Nephron progenitor cell (in vitro differentiated cells): ENCODE results near the gene IFNA21.
"Not testable (repeated sequence)": the region's sequence is repeated elsewhere in the genome, so short reads cannot be mapped to it uniquely, and the experiment has no call there.

Experiments used
- DNase-seq: peaks from one replicate; pipeline ENCODE4 v3.0.0; 2021
- H3K27ac Mint-ChIP-seq: 2 replicates; pipeline ENCODE4 v1.8.0; 2021; ENCODE audit warnings: mild to moderate bottlenecking, moderate library complexity, mixed read lengths
- H3K27me3 Mint-ChIP-seq: 2 replicates; pipeline ENCODE4 v1.8.0; 2021; ENCODE audit warnings: mild to moderate bottlenecking, low read depth, mixed read lengths; ENCODE audit not compliant: poor library complexity
- H3K36me3 Mint-ChIP-seq: 2 replicates; pipeline ENCODE4 v1.8.0; 2021; ENCODE audit warnings: low read depth, mixed read lengths
- H3K4me1 Mint-ChIP-seq: 2 replicates; pipeline ENCODE4 v1.8.0; 2021; ENCODE audit warnings: mixed read lengths
- H3K4me3 Mint-ChIP-seq: 2 replicates; pipeline ENCODE4 v1.8.0; 2021; ENCODE audit warnings: mild to moderate bottlenecking, moderate library complexity, mixed read lengths
- H3K9me3 Mint-ChIP-seq: 2 replicates; pipeline ENCODE4 v1.8.0; 2021; ENCODE audit warnings: mild to moderate bottlenecking, moderate library complexity, mixed read lengths
- TF ChIP-seq, protein P1 (sequence below): fragments of 200-600 bp; sonication (generic); IDR thresholded peaks from 2 replicates; pipeline ENCODE4 v1.5.0; 2021; ENCODE audit warnings: antibody characterized with exemption

IFNA21 gene

DNA sequence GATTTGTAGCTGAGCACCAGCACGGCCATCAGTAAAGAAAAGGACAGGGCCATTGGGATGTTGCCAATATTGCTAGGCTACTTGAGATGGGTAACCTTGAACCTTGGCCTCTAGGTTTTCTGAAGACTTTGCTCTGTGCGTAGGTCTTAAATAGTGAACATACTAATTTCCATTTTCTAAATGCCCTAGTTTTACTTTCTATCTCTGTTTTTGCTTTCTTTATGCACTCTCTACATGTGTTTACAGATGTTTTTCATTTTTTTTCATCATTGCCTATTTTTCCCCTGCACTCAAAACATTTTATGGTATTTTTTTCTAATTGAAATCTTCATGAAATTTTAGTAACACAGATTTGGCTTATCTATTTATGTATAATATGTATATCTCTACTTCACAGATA is at the start of gene IFNA21:
Gene IFNA21, minus strand, starts transcription at position 101 of the 400 bp plus-strand sequence. Its CDS starts 48 bp downstream, at position 53.
- H3K27me3 Mint-ChIP-seq, result peaks cover 15% of the 10 kb centered on the region
- not testable (repeated sequence) for H3K9me3 Mint-ChIP-seq, H3K36me3 Mint-ChIP-seq, DNase-seq, H3K4me1 Mint-ChIP-seq, H3K4me3 Mint-ChIP-seq, H3K27ac Mint-ChIP-seq

DNA sequence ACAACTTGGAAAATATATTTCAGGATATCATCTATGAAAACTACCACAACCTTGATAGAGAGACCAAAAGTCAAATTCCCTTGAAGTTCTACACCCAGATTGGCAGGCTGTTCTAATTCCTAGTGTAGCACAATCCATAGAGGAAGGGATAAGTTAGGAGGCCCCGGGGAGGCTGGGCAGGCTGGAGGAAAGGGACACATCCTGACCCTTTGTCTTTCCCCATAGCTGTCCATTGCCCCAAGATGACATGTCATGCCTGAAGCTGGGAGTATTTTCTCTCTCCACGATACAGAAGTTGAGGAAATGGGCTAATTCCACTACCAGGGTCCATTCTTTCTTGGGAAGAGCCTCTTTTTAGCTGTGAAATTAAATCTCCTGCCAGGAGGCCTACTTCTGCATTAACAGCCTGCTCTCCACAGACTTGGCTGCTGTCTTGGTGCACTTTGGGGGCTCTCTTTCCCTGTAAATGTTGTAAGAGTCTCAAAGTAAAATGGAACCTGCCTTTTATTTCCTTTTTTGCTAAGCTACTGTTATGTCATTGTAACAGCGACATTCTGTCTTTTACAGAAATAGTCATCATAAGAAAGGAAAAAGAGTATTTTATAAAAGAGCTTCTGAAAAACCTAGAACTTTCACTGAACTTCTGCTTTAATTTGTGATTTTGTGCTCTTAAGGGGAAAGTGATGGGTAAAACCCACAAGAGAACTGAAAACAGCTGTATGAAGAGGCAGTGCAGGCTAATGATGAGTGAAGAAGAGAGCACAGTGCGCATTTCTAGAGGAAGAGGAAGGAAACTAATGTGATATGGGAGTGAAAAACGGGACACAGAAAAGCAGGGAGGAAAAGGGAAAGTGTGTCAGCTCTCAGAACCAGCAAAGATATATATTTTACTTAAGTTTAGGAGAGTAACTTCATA is 47.2 kb upstream of the IFNA21 start:
- not testable (repeated sequence) for H3K4me1 Mint-ChIP-seq, DNase-seq, H3K4me3 Mint-ChIP-seq, H3K27ac Mint-ChIP-seq, H3K36me3 Mint-ChIP-seq, H3K9me3 Mint-ChIP-seq
- H3K27me3 Mint-ChIP-seq, result peaks cover 10% of the 10 kb centered on the region
- TF ChIP-seq, protein P1, sequence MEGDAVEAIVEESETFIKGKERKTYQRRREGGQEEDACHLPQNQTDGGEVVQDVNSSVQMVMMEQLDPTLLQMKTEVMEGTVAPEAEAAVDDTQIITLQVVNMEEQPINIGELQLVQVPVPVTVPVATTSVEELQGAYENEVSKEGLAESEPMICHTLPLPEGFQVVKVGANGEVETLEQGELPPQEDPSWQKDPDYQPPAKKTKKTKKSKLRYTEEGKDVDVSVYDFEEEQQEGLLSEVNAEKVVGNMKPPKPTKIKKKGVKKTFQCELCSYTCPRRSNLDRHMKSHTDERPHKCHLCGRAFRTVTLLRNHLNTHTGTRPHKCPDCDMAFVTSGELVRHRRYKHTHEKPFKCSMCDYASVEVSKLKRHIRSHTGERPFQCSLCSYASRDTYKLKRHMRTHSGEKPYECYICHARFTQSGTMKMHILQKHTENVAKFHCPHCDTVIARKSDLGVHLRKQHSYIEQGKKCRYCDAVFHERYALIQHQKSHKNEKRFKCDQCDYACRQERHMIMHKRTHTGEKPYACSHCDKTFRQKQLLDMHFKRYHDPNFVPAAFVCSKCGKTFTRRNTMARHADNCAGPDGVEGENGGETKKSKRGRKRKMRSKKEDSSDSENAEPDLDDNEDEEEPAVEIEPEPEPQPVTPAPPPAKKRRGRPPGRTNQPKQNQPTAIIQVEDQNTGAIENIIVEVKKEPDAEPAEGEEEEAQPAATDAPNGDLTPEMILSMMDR, result peak; percentile 47

DNA sequence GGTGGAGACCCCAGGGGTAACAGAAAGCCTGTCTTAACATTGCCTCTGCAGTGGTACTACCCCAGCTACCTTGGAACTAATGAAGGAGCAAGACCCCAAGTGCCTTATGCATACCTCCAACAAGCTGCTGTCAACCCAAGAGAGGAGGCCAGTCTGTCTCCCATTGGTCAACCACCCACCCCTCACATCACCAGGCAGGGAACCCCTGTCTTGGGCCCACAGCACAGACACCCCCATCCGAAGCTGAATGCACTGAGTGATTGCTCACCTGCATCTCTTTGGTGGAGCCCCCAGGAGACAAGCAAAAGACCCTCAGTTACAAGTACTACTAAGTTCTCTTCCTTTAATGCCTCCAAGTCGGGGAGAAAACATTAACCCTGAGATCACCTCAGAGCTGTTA is 45.7 kb upstream of the IFNA21 start:
- H3K27me3 Mint-ChIP-seq, H3K4me1 Mint-ChIP-seq, H3K9me3 Mint-ChIP-seq, H3K36me3 Mint-ChIP-seq, H3K4me3 Mint-ChIP-seq, DNase-seq, H3K27ac Mint-ChIP-seq: not testable (repeated sequence)

- not testable (repeated sequence) for H3K27ac Mint-ChIP-seq, DNase-seq, H3K36me3 Mint-ChIP-seq, H3K4me3 Mint-ChIP-seq, H3K27me3 Mint-ChIP-seq, H3K9me3 Mint-ChIP-seq, H3K4me1 Mint-ChIP-seq
These were observed 44.3 kb upstream of the IFNA21 start for GRCh38 chr9:21210782-21211181.

- Mint-ChIP-seq H3K4me1 (no peaks in the 10 kb centered on the region), H3K36me3 (no peaks in the 10 kb centered on the region), H3K27ac (no peak overlapping the region), H3K9me3 (peaks cover 4% of the 10 kb centered on the region), H3K4me3 (no peak overlapping the region), H3K27me3 (peaks cover 7% of the 10 kb centered on the region)
- no peak for DNase-seq
- TF ChIP-seq, protein P1, result no peak
These were observed 43.9 kb upstream of the IFNA21 start for GRCh38 chr9:21210311-21210710.

- H3K36me3 Mint-ChIP-seq, H3K4me3 Mint-ChIP-seq, H3K27ac Mint-ChIP-seq, H3K4me1 Mint-ChIP-seq, DNase-seq: not testable (repeated sequence)
- Mint-ChIP-seq H3K9me3 (peaks cover 13% of the 10 kb centered on the region), H3K27me3 (peaks cover 13% of the 10 kb centered on the region)
These were observed 40.6 kb upstream of the IFNA21 start, which contains the start of gene IFNA10 for GRCh38 chr9:21207043-21207442. IFNA10 (minus strand) TSS chr9:21207143; CDS start chr9:21207097, 46 bp downstream.

DNA sequence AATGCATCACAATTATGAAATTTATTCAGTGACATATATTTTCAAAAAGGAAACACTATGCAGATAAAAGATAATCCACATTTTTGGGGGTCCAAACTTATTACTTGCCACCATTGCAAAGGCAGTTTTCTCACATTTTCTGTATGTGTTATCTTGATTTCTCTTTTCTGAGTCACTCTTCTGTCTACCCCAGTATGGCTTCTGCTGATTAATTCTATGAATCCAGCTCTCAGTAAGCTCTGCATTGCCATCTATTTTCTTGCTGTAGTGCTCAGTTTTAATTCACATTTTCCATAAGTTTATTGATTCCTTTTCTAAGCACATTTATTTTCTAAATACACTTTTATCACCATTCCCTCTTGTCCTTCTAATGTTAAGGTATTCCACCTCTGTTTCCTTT is 38.7 kb upstream of the IFNA21 start:
- Mint-ChIP-seq H3K4me1 (no peaks in the 10 kb centered on the region), H3K36me3 (no peaks in the 10 kb centered on the region), H3K9me3 (peaks cover 13% of the 10 kb centered on the region), H3K4me3 (no peak overlapping the region), H3K27me3 (peaks cover 7% of the 10 kb centered on the region), H3K27ac (no peak overlapping the region)
- TF ChIP-seq, protein P1, result no peak
- DNase-seq, result no peak

DNA sequence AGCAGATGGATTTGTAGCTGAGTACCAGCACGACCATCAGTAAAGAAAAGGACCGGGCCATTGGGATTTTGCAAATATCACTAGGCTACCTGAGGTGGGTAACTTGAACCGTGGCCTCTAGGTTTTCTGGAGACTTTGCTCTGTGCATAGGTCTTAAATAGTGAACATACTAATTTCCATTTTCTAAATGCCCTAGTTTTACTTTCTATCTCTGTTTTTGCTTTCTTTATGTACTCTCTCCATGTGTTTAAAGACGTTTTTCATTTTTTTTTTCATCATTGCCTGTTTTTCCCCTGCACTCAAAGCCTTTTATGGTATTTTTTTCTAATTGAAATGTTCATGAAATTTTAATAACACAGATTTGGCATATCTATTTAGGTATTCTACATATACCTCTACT is 35.6 kb upstream of the IFNA21 start, which contains the start of gene IFNA7:
Gene IFNA7, minus strand, starts transcription at position 101 of the 400 bp plus-strand sequence. Its CDS starts 40 bp downstream, at position 61.
- H3K9me3 Mint-ChIP-seq, result peaks cover 13% of the 10 kb centered on the region
- not testable (repeated sequence) for H3K4me3 Mint-ChIP-seq, H3K27me3 Mint-ChIP-seq, H3K27ac Mint-ChIP-seq, H3K4me1 Mint-ChIP-seq, DNase-seq, H3K36me3 Mint-ChIP-seq
